Measurements from ENCODE around the gene LPP. TPM values are rescaled to one million over a fixed set of nuclear protein-coding genes. Genes with fewer than 3 reads are reported as not detected.

LPP gene
- total RNA-seq, 4 donors from 2014 or later = 109 to 170 (median 132) TPM

- no peak overlapping the region for H3K4me3 ChIP-seq
- no peak for TF ChIP-seq CTCF (IDR thresholded peaks at IDR 0.05)
- TF ChIP-seq POLR2A (IDR thresholded peaks at IDR 0.05) = no peak
- no peaks in the 10 kb centered on the region for H3K9me3 ChIP-seq
- peaks cover 0 to 24% (median 2%) of the 10 kb centered on the region in 4 donors for H3K4me1 ChIP-seq
- H3K27me3 ChIP-seq = no peaks in the 10 kb centered on the region
- peak overlapping the region in 2 of 4 donors; percentile 18 to 29 for H3K27ac ChIP-seq
- DNase-seq = no peak
- H3K36me3 ChIP-seq = no peaks in the 10 kb centered on the region
Measured at GRCh38 chr3:188433521-188434150, 279.7 kb downstream of the LPP start.

GRCh38 chr3:188434594-188434993, 280.6 kb downstream of the LPP start:
- Histone ChIP-seq H3K27me3 (no peaks in the 10 kb centered on the region), H3K36me3 (no peaks in the 10 kb centered on the region), H3K27ac (no peak overlapping the region), H3K9me3 (no peaks in the 10 kb centered on the region), H3K4me3 (no peak overlapping the region), H3K4me1 (peaks cover 0 to 26% (median 2%) of the 10 kb centered on the region in 4 donors)
- DNase-seq = no peak
- TF ChIP-seq CTCF (IDR thresholded peaks at IDR 0.05) (no peak), POLR2A (IDR thresholded peaks at IDR 0.05) (no peak)

- Histone ChIP-seq H3K4me1 (peaks cover 0 to 32% (median 2%) of the 10 kb centered on the region in 4 donors), H3K27ac (no peak overlapping the region), H3K27me3 (no peaks in the 10 kb centered on the region), H3K36me3 (no peaks in the 10 kb centered on the region), H3K4me3 (no peak overlapping the region), H3K9me3 (no peaks in the 10 kb centered on the region)
- TF ChIP-seq CTCF (IDR thresholded peaks at IDR 0.05) (no peak), POLR2A (IDR thresholded peaks at IDR 0.05) (no peak)
- DNase-seq = no peak
Measured at GRCh38 chr3:188435266-188435665, 281.3 kb downstream of the LPP start.

- Histone ChIP-seq H3K27ac (no peak overlapping the region), H3K36me3 (no peaks in the 10 kb centered on the region), H3K4me1 (peaks cover 0 to 21% (median under 1%) of the 10 kb centered on the region in 4 donors), H3K4me3 (no peak overlapping the region), H3K27me3 (no peaks in the 10 kb centered on the region), H3K9me3 (no peaks in the 10 kb centered on the region)
- no peak for TF ChIP-seq POLR2A (IDR thresholded peaks at IDR 0.05)
- no peak for TF ChIP-seq CTCF (IDR thresholded peaks at IDR 0.05)
- DNase-seq = no peak
Measured at GRCh38 chr3:188437926-188438325, 284.0 kb downstream of the LPP start.

GRCh38 chr3:188439080-188439479, 285.1 kb downstream of the LPP start:
- no peak overlapping the region for H3K4me3 ChIP-seq
- DNase-seq = peak in 2 of 3 donors; percentile 37 to 53
- H3K27ac ChIP-seq = peak overlapping the region; percentile 41 to 69 (median 54)
- no peaks in the 10 kb centered on the region for H3K36me3 ChIP-seq
- no peaks in the 10 kb centered on the region for H3K27me3 ChIP-seq
- TF ChIP-seq CTCF (IDR thresholded peaks at IDR 0.05) (no peak), POLR2A (IDR thresholded peaks at IDR 0.05) (no peak)
- peaks cover 0 to 16% (median 0%) of the 10 kb centered on the region in 4 donors for H3K4me1 ChIP-seq
- no peaks in the 10 kb centered on the region for H3K9me3 ChIP-seq

Measured in Peyer's patch (tissue), 4 donors.